H9 (cell line): ENCODE results near the gene NCR1. TPM values are rescaled to one million over a fixed set of nuclear protein-coding genes. Genes with fewer than 3 reads are reported as not detected.
"Not testable (repeated sequence)": the region's sequence is repeated elsewhere in the genome, so short reads cannot be mapped to it uniquely, and the experiment has no call there.

Source experiments
- DNase-seq: peaks from one replicate; pipeline ENCODE4 v3.0.0-alpha.2; 2017
- H2AFZ ChIP-seq: one replicate; pipeline ENCODE4 v1.6.1; 2013; ENCODE audit warnings: mild to moderate bottlenecking, low read length, control low read depth, moderate library complexity
- H2AK5ac ChIP-seq: 2 replicates; pipeline ENCODE4 v1.6.1; 2013; ENCODE audit warnings: low read length, control low read depth, mixed read lengths; ENCODE audit not compliant: insufficient read length
- H2BK120ac ChIP-seq: one replicate; pipeline ENCODE4 v1.6.1; 2013; ENCODE audit warnings: low read depth, mild to moderate bottlenecking, low read length, control low read depth, inconsistent platforms; ENCODE audit not compliant: poor library complexity, severe bottlenecking
- H2BK12ac ChIP-seq: 2 replicates; pipeline ENCODE4 v1.6.1; 2013; ENCODE audit warnings: low read length, control low read depth, mixed read lengths, low read depth; ENCODE audit not compliant: insufficient read length
- H2BK15ac ChIP-seq: 2 replicates; pipeline ENCODE4 v1.6.1; 2013; ENCODE audit warnings: low read depth, low read length, control low read depth
- H2BK20ac ChIP-seq: one replicate; pipeline ENCODE4 v1.6.1; 2013; ENCODE audit warnings: low read depth, mild to moderate bottlenecking, low read length, control low read depth, inconsistent platforms; ENCODE audit not compliant: poor library complexity, severe bottlenecking
- H2BK5ac ChIP-seq: 2 replicates; pipeline ENCODE4 v1.6.1; 2013; ENCODE audit warnings: low read length, control low read depth, mixed read lengths; ENCODE audit not compliant: insufficient read length
- H3K14ac ChIP-seq: 2 replicates; pipeline ENCODE4 v1.6.1; 2013; ENCODE audit warnings: low read length, control low read depth; ENCODE audit not compliant: insufficient read depth
- H3K18ac ChIP-seq: 2 replicates; pipeline ENCODE4 v1.6.1; 2013; ENCODE audit warnings: low read depth, mild to moderate bottlenecking, mixed read lengths, low read length, control low read depth; ENCODE audit not compliant: insufficient read length
- H3K23ac ChIP-seq: 2 replicates; pipeline ENCODE4 v1.6.1; 2013; ENCODE audit warnings: low read length, control low read depth, mixed read lengths, low read depth; ENCODE audit not compliant: insufficient read length
- H3K23me2 ChIP-seq: 2 replicates; pipeline ENCODE4 v1.6.1; 2013; ENCODE audit warnings: low read depth, mild to moderate bottlenecking, mixed read lengths, low read length, control low read depth; ENCODE audit not compliant: insufficient read length, poor library complexity, severe bottlenecking
- H3K27ac ChIP-seq: 2 replicates; pipeline ENCODE4 v1.5.1; 2013; ENCODE audit warnings: low read length, control low read depth, mixed read lengths, low read depth; ENCODE audit not compliant: insufficient read length
- H3K27me3 ChIP-seq: 2 replicates; pipeline ENCODE4 v1.6.1; 2013; ENCODE audit warnings: low read length, control low read depth, inconsistent platforms; ENCODE audit not compliant: insufficient read depth
- H3K4ac ChIP-seq: 2 replicates; pipeline ENCODE4 v1.6.1; 2013; ENCODE audit warnings: low read depth, mild to moderate bottlenecking, control low read depth, inconsistent platforms, low read length, moderate library complexity
- H3K4me1 ChIP-seq: 2 replicates; pipeline ENCODE4 v1.6.1; 2013; ENCODE audit warnings: low read length, control low read depth, inconsistent platforms; ENCODE audit not compliant: insufficient read depth
- H3K4me2 ChIP-seq: 2 replicates; pipeline ENCODE4 v1.6.1; 2013; ENCODE audit warnings: low read length, control low read depth, mixed read lengths; ENCODE audit not compliant: insufficient read length, insufficient read depth
- H3K56ac ChIP-seq: 2 replicates; pipeline ENCODE4 v1.6.1; 2013; ENCODE audit warnings: low read depth, mild to moderate bottlenecking, mixed read lengths, low read length, control low read depth; ENCODE audit not compliant: insufficient read length
- H3K79me1 ChIP-seq: 2 replicates; pipeline ENCODE4 v1.6.1; 2013; ENCODE audit warnings: low read depth, mild to moderate bottlenecking, moderate library complexity, low read length, control low read depth, inconsistent platforms; ENCODE audit not compliant: insufficient read depth, poor library complexity, severe bottlenecking
- H3K79me2 ChIP-seq: 2 replicates; pipeline ENCODE4 v1.6.1; 2013; ENCODE audit warnings: low read length, control low read depth, inconsistent platforms; ENCODE audit not compliant: insufficient read depth
- H3K9ac ChIP-seq: 2 replicates; pipeline ENCODE4 v1.6.1; 2013; ENCODE audit warnings: low read length, control low read depth, mixed read lengths; ENCODE audit not compliant: insufficient read length; ENCODE audit errors: extremely low read depth
- H3K9me3 ChIP-seq: one replicate; pipeline ENCODE4 v1.6.1; 2013; ENCODE audit warnings: low read depth, low read length, inconsistent platforms; ENCODE audit not compliant: control insufficient read depth
- H3T11ph ChIP-seq: one replicate; pipeline ENCODE4 v1.6.1; 2013; ENCODE audit warnings: mild to moderate bottlenecking, low read length, control low read depth, inconsistent platforms
- H4K20me1 ChIP-seq: one replicate; pipeline ENCODE4 v1.6.1; 2013; ENCODE audit not compliant: control insufficient read depth, insufficient read length, insufficient read depth
- H4K5ac ChIP-seq: 2 replicates; pipeline ENCODE4 v1.6.1; 2013; ENCODE audit warnings: low read depth, mild to moderate bottlenecking, mixed read lengths, low read length, control low read depth; ENCODE audit not compliant: insufficient read length
- H4K8ac ChIP-seq: replicated peaks from 2 replicates; pipeline ENCODE4 v1.6.1; 2013; ENCODE audit warnings: low read length, control low read depth, mixed read lengths, low read depth; ENCODE audit not compliant: insufficient read length
- H4K91ac ChIP-seq: 2 replicates; pipeline ENCODE4 v1.6.1; 2013; ENCODE audit warnings: low read depth, mild to moderate bottlenecking, moderate library complexity, mixed read lengths, low read length, control low read depth; ENCODE audit not compliant: insufficient read length
- H3K27ac Mint-ChIP-seq, 3 experiments: 2 replicates in 2 of 3; 3 replicates in 1 of 3; pipeline ENCODE4 v1.8.0; 2020 to 2021; ENCODE audit warnings: mixed read lengths in 3 of 3, mild to moderate bottlenecking in 1 of 3, moderate library complexity in 1 of 3
- H3K27me3 Mint-ChIP-seq: 2 replicates; pipeline ENCODE4 v1.8.0; 2021; ENCODE audit warnings: low read depth, mild to moderate bottlenecking, moderate library complexity, mixed read lengths
- H3K36me3 Mint-ChIP-seq, 3 experiments: 2 replicates in 2 of 3; 3 replicates in 1 of 3; pipeline ENCODE4 v1.8.0; 2020 to 2021; ENCODE audit warnings: low read depth in 3 of 3, mixed read lengths in 3 of 3; ENCODE audit not compliant: insufficient read depth in 1 of 3
- H3K4me1 Mint-ChIP-seq, 2 experiments: 2 replicates each; pipeline ENCODE4 v1.8.0; 2020; ENCODE audit warnings: mixed read lengths in 2 of 2
- H3K4me3 Mint-ChIP-seq, 2 experiments: 2 replicates in 1 of 2; 3 replicates in 1 of 2; pipeline ENCODE4 v1.8.0; 2020 to 2021; ENCODE audit warnings: mild to moderate bottlenecking in 2 of 2, mixed read lengths in 2 of 2, moderate library complexity in 1 of 2
- H3K9me3 Mint-ChIP-seq, 2 experiments: 2 replicates in 1 of 2; 3 replicates in 1 of 2; pipeline ENCODE4 v1.8.0; 2020; ENCODE audit warnings: mild to moderate bottlenecking in 2 of 2, mixed read lengths in 2 of 2, moderate library complexity in 1 of 2
- CTCF ChIP-seq: fragments of 200-600 bp; sonication (generic); conservative IDR thresholded peaks from 3 replicates; pipeline ENCODE4 v1.8.0; 2021; ENCODE audit warnings: antibody characterized with exemption, mild to moderate bottlenecking
- WGBS: extraction: QIAGEN DNeasy Blood & Tissue Kit; methylation state at CpG from one replicate; pipeline ENCODE4 v1.1.7; 2013; ENCODE audit warnings: missing lambda C conversion rate, low lambda C conversion rate, mixed read lengths; ENCODE audit not compliant: insufficient read length; ENCODE audit errors: extremely low coverage; 5-methylcytosine and 5-hydroxymethylcytosine counted together
- long read RNA-seq: library from polyadenylated mRNA; unstranded; transcript quantifications from one replicate; pipeline ENCODE4 v2.0.0, GENCODE V29; 2020
- total RNA-seq: library from RNA; stranded (reverse); gene quantifications from 2 replicates; pipeline ENCODE4 v1.2.1, GENCODE V29; 2021

Gene NCR1
- total RNA-seq = 1.4 and 2.0 TPM in 2 replicates
- long read RNA-seq, partial matches to known transcripts = 0 of 1 reads
- long read RNA-seq, other reads (novel, unspliced or antisense) = 1 of 1 reads

GRCh38 chr19:54905803-54906511 lies at the start of gene NCR1:
TSS of gene NCR1 (plus strand) at chr19:54906148. CDS start at chr19:54906188, 40 bp downstream.
- H3K14ac ChIP-seq = peak within 1 kb of the TSS; percentile 71
- Mint-ChIP-seq H3K27ac (peak within 1 kb of the TSS in 2 of 3 experiments; percentile 48 to 70; a peak in 4 of 7 replicates), H3K36me3 (peaks cover 2 to 9% (median 6%) of the 10 kb centered on the region in 3 experiments; a peak in 4 of 7 replicates), H3K4me3 (no peak within 1 kb of the TSS), H3K9me3 (peaks cover 4 to 83% of the 10 kb centered on the region in 2 experiments; a peak in 4 of 5 replicates), H3K27me3 (no peaks in the 10 kb centered on the region), H3K4me1 (peaks cover 0 to 18% of the 10 kb centered on the region in 2 experiments; a peak in 2 of 4 replicates)
- H4K8ac ChIP-seq = no peak within 1 kb of the TSS
- H3K4ac ChIP-seq = no peak within 1 kb of the TSS
- H3K4me2 ChIP-seq = no peak within 1 kb of the TSS
- no peaks in the 10 kb centered on the region for H4K20me1 ChIP-seq
- no peaks in the 10 kb centered on the region for H3K27me3 ChIP-seq
- no CpG with 5 or more reads among the region's 22 CpGs for WGBS
- no peaks in the 10 kb centered on the region for H3K23me2 ChIP-seq
- no peak within 1 kb of the TSS for H4K91ac ChIP-seq
- no peak within 1 kb of the TSS for H2BK120ac ChIP-seq
- no peak within 1 kb of the TSS for H3K56ac ChIP-seq
- no peak within 1 kb of the TSS for H3K27ac ChIP-seq
- H3K4me1 ChIP-seq = peaks cover 4% of the 10 kb centered on the region
- no peak within 1 kb of the TSS for H2BK20ac ChIP-seq
- H2BK15ac ChIP-seq = no peak within 1 kb of the TSS
- peak; percentile 45 for DNase-seq
- H3K79me2 ChIP-seq = no peaks in the 10 kb centered on the region
- H2AK5ac ChIP-seq = no peak within 1 kb of the TSS
- no peak within 1 kb of the TSS for H4K5ac ChIP-seq
- no peak for TF ChIP-seq CTCF
- no peak within 1 kb of the TSS for H3T11ph ChIP-seq
- H2BK5ac ChIP-seq = no peak within 1 kb of the TSS
- H2AFZ ChIP-seq = no peak within 1 kb of the TSS
- H2BK12ac ChIP-seq = no peak within 1 kb of the TSS
- H3K23ac ChIP-seq = no peak within 1 kb of the TSS
- H3K18ac ChIP-seq = no peak within 1 kb of the TSS
- H3K9ac ChIP-seq = no peak within 1 kb of the TSS
- no peaks in the 10 kb centered on the region for H3K79me1 ChIP-seq
- no peaks in the 10 kb centered on the region for H3K9me3 ChIP-seq

GRCh38 chr19:54858476-54858875 lies 47.5 kb upstream of the NCR1 start:
- H3T11ph ChIP-seq, H3K23me2 ChIP-seq: not testable (repeated sequence)

More at GRCh38 chr19:54858476-54858875, 47.5 kb upstream of the NCR1 start:
- not testable (repeated sequence) for H3K27me3 ChIP-seq, H2BK120ac ChIP-seq, H2BK12ac ChIP-seq, H3K4me1 ChIP-seq, H3K18ac ChIP-seq, H3K4me1 Mint-ChIP-seq, H3K27me3 Mint-ChIP-seq, H3K4ac ChIP-seq, H4K20me1 ChIP-seq, H3K27ac Mint-ChIP-seq, H3K79me2 ChIP-seq, H3K4me3 Mint-ChIP-seq, H3K9ac ChIP-seq, H4K5ac ChIP-seq, H3K27ac ChIP-seq, H2BK20ac ChIP-seq, H3K56ac ChIP-seq, H3K23ac ChIP-seq, H3K14ac ChIP-seq, H3K79me1 ChIP-seq, H2AFZ ChIP-seq, H4K8ac ChIP-seq, H2BK15ac ChIP-seq, DNase-seq, H2BK5ac ChIP-seq, H4K91ac ChIP-seq, H2AK5ac ChIP-seq, H3K4me2 ChIP-seq
- Mint-ChIP-seq H3K36me3 (peaks cover 9 to 21% (median 16%) of the 10 kb centered on the region in 3 experiments; a peak in 6 of 7 replicates), H3K9me3 (peaks cover 77 to 86% of the 10 kb centered on the region in 2 experiments)
- H3K9me3 ChIP-seq = peaks cover 32% of the 10 kb centered on the region
- whole genome bisulfite sequencing = no CpG with 5 or more reads among the region's 3 CpGs
